Karpas-422 (cell line): Measurements from ENCODE around the gene ALG2. TPM values are rescaled to one million over a fixed set of nuclear protein-coding genes. Genes with fewer than 3 reads are reported as not detected.

ENCODE experiments used
- DNase-seq: peaks from one replicate; pipeline ENCODE4 v3.0.0-alpha.2; 2015
- H2AFZ ChIP-seq: fragments of 200-600 bp; sonication (generic); 2 replicates; pipeline ENCODE4 v1.6.1; 2014; ENCODE audit warnings: antibody characterized with exemption, low read length, mixed read lengths
- H3K27ac ChIP-seq: fragments of 200-600 bp; sonication (generic); 2 replicates; pipeline ENCODE4 v1.5.1; 2014; ENCODE audit warnings: mild to moderate bottlenecking, low read length, moderate library complexity
- H3K27me3 ChIP-seq: fragments of 200-600 bp; sonication (generic); 2 replicates; pipeline ENCODE4 v1.6.1; 2014; ENCODE audit warnings: low read length, mixed read lengths
- H3K36me3 ChIP-seq: fragments of 200-600 bp; sonication (generic); 2 replicates; pipeline ENCODE4 v1.6.1; 2014; ENCODE audit warnings: low read length, mixed read lengths; ENCODE audit not compliant: insufficient read depth
- H3K4me1 ChIP-seq: fragments of 200-600 bp; sonication (generic); 2 replicates; pipeline ENCODE4 v1.6.1; 2014; ENCODE audit warnings: mild to moderate bottlenecking, low read length, mixed read lengths
- H3K4me2 ChIP-seq: fragments of 200-600 bp; sonication (generic); 2 replicates; pipeline ENCODE4 v1.6.1; 2014; ENCODE audit warnings: low read length, low read depth, mild to moderate bottlenecking; ENCODE audit not compliant: poor library complexity, severe bottlenecking
- H3K4me3 ChIP-seq: fragments of 200-600 bp; sonication (generic); 2 replicates; pipeline ENCODE4 v1.5.1; 2014; ENCODE audit warnings: mild to moderate bottlenecking, antibody characterized with exemption, low read length, mixed read lengths
- H3K79me2 ChIP-seq: fragments of 200-600 bp; sonication (generic); 2 replicates; pipeline ENCODE4 v1.6.1; 2014; ENCODE audit warnings: mild to moderate bottlenecking, low read length, mixed read lengths
- H3K9ac ChIP-seq: fragments of 200-600 bp; sonication (generic); 2 replicates; pipeline ENCODE4 v1.6.0; 2014; ENCODE audit warnings: low read length
- H3K9me2 ChIP-seq: fragments of 200-600 bp; sonication (generic), shearing (Covaris generic); replicated peaks from 2 replicates; pipeline ENCODE4 v1.6.0; 2014; ENCODE audit warnings: mild to moderate bottlenecking, low read length, moderate library complexity; ENCODE audit not compliant: insufficient read depth
- H3K9me3 ChIP-seq: fragments of 300-700, 200-600 bp; sonication (generic); 2 replicates; pipeline ENCODE4 v1.6.1; 2014; ENCODE audit warnings: low read length, mixed read lengths
- H4K20me1 ChIP-seq: fragments of 200-600 bp; sonication (generic); 2 replicates; pipeline ENCODE4 v1.6.1; 2014; ENCODE audit warnings: mild to moderate bottlenecking, antibody characterized with exemption, low read length, low read depth; ENCODE audit not compliant: insufficient read depth
- total RNA-seq: library from RNA; depleted of rRNA; stranded (reverse); fragments of >200 nt; shearing (Covaris generic); gene quantifications from 2 replicates; pipeline ENCODE4 v1.2.3, GENCODE V29; 2014; ENCODE audit warnings: low replicate concordance

The ALG2 gene
- total RNA-seq, 1 experiment from 2014 or later: 19.9 TPM

DNA sequence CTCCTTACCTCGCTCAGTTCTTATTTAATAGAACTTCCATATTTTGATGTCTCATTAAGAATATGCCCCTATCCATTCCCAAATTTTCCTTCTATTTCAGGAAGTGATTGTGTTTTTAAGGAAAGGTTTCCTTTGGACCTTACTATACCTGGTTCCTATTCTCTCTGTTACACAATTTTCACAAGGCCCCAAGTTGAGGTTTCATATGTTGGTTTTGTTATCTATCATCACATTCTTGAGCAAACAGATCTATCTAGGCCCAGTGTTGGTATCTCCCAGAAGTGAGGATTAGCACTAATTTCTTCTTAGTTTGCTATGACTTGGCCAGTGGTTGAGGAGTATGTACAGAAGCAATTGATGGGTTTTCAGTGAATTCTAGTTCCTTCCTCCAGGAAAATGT is 41.5 kb downstream of the ALG2 start:
- H4K20me1 ChIP-seq: no peaks in the 10 kb centered on the region
- H2AFZ ChIP-seq: no peak overlapping the region
- no peak overlapping the region for H3K4me2 ChIP-seq
- H3K9me2 ChIP-seq: no peaks in the 10 kb centered on the region
- H3K27ac ChIP-seq: no peak overlapping the region
- no peaks in the 10 kb centered on the region for H3K79me2 ChIP-seq
- no peaks in the 10 kb centered on the region for H3K36me3 ChIP-seq
- DNase-seq: no peak
- no peaks in the 10 kb centered on the region for H3K9me3 ChIP-seq
- no peaks in the 10 kb centered on the region for H3K27me3 ChIP-seq
- H3K9ac ChIP-seq: no peak overlapping the region
- no peak overlapping the region for H3K4me3 ChIP-seq
- H3K4me1 ChIP-seq: no peaks in the 10 kb centered on the region

DNA sequence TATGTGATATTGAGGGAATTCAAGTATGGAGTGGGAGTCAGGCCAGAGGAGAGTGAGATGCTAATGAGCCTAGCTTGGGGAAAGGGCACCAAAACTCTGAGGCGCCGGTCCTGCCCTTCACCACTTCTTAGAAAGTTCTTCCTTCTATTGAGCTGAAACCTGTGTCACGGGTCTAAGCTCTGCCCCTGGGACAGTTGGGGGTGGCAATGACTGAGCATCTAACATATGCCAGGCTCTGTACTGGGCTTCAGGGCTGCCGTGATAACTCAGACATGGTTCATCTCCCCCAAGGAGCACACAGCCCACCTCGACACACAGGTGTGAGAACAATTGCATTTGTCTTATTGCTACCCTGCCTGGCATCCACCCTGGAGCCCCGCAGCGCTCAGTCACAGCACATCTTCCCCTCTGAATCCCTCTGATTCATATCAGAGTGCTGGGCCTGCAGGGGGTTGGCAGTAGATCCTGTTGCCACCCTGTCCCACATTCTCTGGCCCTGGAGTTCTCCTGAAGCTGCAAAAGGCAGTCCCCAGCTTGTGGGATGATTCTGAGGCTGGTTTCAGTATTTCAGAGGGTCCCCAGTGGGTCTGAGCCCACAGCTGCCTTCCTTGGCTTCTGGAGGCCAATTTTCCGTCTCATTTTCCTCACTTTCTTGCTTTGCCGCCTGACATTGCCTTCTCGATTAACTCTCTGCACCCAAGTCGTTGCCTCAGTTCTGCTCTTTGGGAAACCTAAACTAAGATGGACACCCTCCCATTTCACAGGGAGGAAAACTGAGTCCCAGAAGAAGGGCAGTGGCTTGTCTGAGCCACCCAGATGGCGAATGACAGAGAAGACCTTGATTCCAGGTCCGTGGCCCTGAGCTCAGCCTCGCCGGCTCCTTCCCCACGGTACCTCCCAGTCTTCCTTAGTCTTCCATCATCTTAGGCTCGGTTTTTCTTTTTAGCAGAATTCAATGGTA is 42.5 kb downstream of the ALG2 start:
- Histone ChIP-seq H3K27ac (no peak overlapping the region), H3K9me3 (no peaks in the 10 kb centered on the region), H3K4me3 (no peak overlapping the region), H3K27me3 (no peaks in the 10 kb centered on the region), H3K4me2 (no peak overlapping the region), H3K9me2 (no peaks in the 10 kb centered on the region), H3K36me3 (no peaks in the 10 kb centered on the region), H3K9ac (no peak overlapping the region), H4K20me1 (no peaks in the 10 kb centered on the region), H2AFZ (no peak overlapping the region), H3K79me2 (no peaks in the 10 kb centered on the region), H3K4me1 (no peaks in the 10 kb centered on the region)
- no peak for DNase-seq

DNA sequence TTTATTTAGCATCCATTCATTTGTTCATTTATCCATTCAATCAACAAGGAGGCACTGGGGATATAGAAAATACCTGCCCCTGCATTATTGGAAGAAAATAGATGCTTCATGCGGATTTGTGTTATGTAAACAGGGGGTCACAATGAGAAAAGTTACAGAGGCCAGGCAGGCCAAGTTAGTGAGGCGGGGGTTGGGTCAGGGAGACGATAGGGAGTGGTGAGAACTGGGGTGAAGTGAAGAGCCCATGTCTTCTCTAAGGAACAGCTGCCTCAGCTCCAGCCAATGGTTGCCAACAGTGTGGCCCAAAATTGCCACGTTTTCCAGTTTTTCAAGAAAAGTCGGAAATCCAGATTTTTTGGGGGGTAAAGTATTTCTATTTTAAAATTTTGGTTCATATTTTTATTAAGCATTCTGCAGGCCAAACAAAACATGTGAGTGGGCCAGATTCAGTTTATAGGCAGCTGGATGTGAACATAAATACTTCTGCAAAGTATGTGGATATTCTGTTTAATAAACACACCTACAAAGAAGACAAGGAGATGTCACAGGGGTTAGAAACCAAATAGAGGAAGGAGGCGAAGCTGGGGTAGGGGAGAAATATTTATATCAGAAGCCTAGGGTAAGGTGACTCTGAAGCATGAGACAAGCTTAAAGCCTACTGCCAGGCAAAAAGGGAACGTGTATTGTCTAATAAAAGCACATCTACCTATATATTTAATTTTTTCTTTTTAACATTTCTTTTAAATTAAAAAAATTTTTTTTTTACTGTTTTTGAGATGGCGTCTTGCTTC is 44.0 kb downstream of the ALG2 start:
- H4K20me1 ChIP-seq: no peaks in the 10 kb centered on the region
- H3K36me3 ChIP-seq: no peaks in the 10 kb centered on the region
- no peaks in the 10 kb centered on the region for H3K4me1 ChIP-seq
- DNase-seq: no peak
- H3K4me2 ChIP-seq: no peak overlapping the region
- H2AFZ ChIP-seq: no peak overlapping the region
- no peaks in the 10 kb centered on the region for H3K9me2 ChIP-seq
- no peak overlapping the region for H3K27ac ChIP-seq
- no peaks in the 10 kb centered on the region for H3K9me3 ChIP-seq
- no peaks in the 10 kb centered on the region for H3K79me2 ChIP-seq
- no peaks in the 10 kb centered on the region for H3K27me3 ChIP-seq
- H3K9ac ChIP-seq: no peak overlapping the region
- H3K4me3 ChIP-seq: no peak overlapping the region

DNA sequence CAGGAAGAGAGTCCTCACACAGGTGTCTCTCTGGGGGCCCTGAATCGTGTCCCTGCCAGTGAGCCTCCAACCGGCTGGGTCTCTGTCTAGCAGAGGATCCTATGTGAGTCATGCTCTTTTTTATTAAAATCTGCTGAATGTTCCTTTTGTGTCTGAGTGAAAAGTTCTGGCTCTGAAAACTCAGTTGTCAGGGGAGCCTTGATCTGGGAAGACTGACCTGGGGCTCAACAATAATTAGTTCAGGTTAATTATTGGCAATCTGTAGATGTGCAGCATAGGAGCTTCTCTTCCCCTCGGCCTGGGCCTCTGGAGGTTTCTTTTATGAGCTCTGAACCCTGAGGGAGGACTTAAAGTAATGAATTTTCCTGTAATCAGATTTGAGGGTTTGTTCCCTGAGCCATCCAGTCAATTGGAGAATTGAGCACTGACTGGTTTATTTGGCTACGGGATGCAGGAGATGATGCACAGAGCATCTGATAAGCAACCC is 45.2 kb downstream of the ALG2 start:
- Histone ChIP-seq H3K36me3 (no peaks in the 10 kb centered on the region), H3K9me3 (no peaks in the 10 kb centered on the region), H2AFZ (no peak overlapping the region), H3K27ac (no peak overlapping the region), H3K4me2 (no peak overlapping the region), H3K4me3 (no peak overlapping the region), H3K4me1 (no peaks in the 10 kb centered on the region), H3K9me2 (no peaks in the 10 kb centered on the region), H3K9ac (no peak overlapping the region), H3K27me3 (no peaks in the 10 kb centered on the region), H4K20me1 (no peaks in the 10 kb centered on the region), H3K79me2 (no peaks in the 10 kb centered on the region)
- no peak for DNase-seq

DNA sequence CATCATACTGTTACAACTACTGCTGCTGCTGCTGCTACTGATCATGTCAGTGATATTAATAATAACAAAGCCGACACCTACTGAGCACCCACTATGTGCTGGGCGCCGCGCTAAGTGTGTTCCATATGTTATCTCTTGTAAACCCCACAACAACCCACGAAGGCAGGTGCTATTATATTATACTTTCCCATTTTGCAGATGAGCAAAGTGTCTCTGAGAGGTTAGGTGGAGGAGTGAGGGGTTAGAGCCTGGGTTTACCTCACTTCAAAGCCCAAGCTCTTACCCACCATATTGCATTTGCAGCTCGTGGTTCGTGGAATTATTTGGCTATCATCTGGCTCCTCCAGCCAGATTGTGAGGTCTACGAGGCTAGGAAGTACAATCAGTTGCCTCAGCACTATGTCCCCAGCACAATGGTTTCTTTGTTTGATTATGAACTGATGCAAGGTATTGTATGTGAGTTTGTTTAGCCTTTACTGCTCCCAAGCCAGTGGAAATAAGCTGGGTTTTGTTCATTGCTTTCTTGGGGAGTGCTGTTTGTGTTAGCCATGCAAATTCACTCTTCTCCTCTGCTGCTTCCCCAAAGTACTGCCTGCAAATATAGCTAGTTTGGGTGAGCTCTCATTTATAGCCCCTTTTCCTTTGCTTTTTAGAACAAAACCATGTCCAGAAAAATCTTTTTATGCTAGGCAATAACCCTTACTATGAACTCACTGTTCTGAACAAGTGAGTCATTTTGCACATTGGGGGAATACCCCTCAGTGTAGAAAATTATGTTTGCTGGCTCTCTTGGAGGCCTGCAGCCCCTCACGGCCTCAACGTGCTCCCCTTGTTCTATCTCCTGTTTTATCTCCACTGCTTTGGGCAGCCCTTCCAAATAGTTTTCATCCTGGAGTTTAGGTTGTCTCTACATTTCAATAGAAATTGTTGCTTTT is 47.9 kb downstream of the ALG2 start:
- DNase-seq: no peak
- Histone ChIP-seq H4K20me1 (no peaks in the 10 kb centered on the region), H3K27ac (no peak overlapping the region), H3K79me2 (no peaks in the 10 kb centered on the region), H2AFZ (no peak overlapping the region), H3K27me3 (no peaks in the 10 kb centered on the region), H3K4me1 (no peaks in the 10 kb centered on the region), H3K4me3 (no peak overlapping the region), H3K9me2 (no peaks in the 10 kb centered on the region), H3K4me2 (no peak overlapping the region), H3K9ac (no peak overlapping the region), H3K9me3 (no peaks in the 10 kb centered on the region), H3K36me3 (no peaks in the 10 kb centered on the region)

DNA sequence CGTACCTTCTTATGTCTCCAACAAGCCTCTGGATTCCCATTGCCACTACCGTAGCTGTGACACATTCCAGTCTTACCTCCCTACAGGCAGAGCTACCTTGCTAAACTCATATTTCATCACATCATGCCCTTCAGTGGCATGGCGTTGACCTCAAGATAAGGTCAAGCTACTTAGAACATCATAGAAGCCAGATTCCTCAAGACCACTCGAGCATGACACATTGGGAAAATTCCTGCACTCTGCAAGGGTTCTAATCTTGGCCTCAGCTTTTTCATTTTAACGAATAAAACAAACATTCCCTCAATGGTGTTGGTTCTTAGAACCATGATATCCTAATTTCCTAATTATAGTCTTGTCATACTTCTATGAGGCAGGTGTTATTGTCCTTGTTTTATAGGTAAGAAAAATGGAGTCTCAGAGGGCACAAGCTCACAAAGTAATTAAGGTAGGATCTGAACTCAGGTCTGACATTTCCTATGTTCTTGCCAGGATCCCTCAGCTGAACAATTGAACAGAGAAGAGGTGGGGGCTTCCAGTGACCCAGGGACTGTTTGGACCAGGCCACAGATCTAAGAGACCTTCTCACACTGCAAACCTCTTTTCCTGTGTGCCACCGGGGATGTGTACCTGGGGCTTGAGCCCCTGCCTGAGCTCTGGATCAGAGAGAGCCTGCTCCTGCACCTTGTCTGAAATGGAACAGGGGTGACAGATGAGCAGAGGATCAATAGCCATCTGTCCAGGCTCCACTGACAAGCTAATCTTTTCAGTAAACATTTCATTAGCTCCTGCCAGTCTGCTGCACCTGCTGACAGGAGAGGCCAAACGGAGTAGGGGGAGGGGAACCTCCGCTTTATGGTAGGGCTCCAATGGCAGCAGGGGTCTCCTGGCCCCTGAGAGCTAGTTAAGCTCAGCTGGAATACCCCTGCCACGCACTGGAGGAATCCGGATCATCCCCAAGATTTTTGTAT is 49.3 kb downstream of the ALG2 start:
- Histone ChIP-seq H3K27me3 (no peaks in the 10 kb centered on the region), H2AFZ (no peak overlapping the region), H3K9me3 (no peaks in the 10 kb centered on the region), H3K4me2 (no peak overlapping the region), H3K4me1 (no peaks in the 10 kb centered on the region), H3K79me2 (no peaks in the 10 kb centered on the region), H4K20me1 (no peaks in the 10 kb centered on the region), H3K9me2 (no peaks in the 10 kb centered on the region), H3K36me3 (no peaks in the 10 kb centered on the region), H3K4me3 (no peak overlapping the region), H3K9ac (no peak overlapping the region), H3K27ac (no peak overlapping the region)
- no peak for DNase-seq
